GM19193 (cell line): Measurements from ENCODE around the gene PGA4.
"Not testable (repeated sequence)": the region's sequence is repeated elsewhere in the genome, so short reads cannot be mapped to it uniquely, and the experiment has no call there.

Experiments used
- POLR2A ChIP-seq: IDR thresholded peaks from 4 replicates; pipeline ENCODE4 v1.6.1; 2011; ENCODE audit not compliant: insufficient read depth, insufficient read length; ENCODE audit errors: extremely low read depth

PGA4 gene

DNA sequence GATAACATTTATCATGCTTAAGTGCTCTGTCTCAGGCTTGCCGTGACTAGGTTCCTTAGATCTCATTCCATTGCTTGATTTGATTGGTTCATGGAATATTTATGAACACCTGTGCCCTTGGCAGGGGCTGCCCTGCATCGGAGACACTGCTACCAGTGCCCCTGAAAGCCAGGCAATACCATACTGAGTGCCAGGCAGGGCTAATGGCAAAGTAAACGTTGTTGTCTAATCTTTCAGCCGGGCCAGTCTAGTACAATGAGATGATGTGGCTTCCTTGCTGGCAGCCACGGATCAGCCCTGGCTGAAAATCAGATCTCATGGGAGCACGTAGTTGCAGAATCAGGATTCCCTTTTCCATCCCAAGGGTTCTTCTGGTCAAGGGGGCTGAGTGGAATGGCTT is 23.8 kb upstream of the PGA4 start:
- no peak for TF ChIP-seq POLR2A

DNA sequence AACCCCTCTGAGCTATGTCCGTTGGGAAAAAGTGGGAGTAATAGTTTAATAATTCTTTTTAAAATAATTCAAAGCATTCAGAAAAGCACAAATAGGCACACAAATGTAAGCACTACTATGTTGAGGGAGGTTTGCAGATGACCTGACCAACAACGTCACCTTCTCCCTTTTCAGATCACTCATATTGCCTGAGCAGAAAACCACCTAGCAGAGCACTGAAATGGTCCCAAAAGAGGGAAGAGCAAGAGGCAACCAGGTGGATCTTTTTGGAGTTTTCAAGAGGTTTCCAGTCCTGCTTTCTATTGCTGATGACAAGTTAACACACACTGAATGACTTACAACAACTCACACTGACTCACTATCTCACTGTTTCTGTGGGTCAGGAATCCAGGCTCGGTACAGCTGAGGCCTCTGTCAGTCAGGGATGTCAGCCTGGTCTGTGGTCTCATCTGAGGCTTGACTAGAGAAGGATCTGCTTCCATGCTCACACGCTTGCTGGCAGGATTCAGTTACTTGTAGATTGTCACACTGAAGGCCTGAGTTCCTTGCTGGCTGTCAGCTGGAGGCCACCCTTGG is 23.1 kb upstream of the PGA4 start:
- TF ChIP-seq POLR2A: no peak

DNA sequence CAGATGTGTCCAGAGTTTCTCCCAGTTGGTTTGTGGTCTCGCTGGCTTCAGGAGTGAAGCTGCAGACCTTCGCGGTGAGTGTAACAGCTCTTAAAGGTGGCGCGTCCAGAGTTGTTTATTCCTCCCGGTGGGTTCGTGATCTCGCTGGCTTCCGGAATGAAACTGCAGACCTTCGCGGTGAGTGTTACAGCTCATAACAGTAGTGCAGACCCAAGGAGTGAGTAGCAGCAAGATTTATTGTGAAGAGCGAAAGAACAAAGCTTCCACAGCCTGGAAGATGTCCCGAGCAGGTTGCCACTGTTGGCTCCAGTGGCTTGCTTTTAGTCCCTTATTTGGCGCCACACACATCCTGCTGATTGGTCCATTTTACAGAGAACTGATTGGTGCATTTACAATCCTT is 20.7 kb upstream of the PGA4 start:
- TF ChIP-seq POLR2A: no peak

DNA sequence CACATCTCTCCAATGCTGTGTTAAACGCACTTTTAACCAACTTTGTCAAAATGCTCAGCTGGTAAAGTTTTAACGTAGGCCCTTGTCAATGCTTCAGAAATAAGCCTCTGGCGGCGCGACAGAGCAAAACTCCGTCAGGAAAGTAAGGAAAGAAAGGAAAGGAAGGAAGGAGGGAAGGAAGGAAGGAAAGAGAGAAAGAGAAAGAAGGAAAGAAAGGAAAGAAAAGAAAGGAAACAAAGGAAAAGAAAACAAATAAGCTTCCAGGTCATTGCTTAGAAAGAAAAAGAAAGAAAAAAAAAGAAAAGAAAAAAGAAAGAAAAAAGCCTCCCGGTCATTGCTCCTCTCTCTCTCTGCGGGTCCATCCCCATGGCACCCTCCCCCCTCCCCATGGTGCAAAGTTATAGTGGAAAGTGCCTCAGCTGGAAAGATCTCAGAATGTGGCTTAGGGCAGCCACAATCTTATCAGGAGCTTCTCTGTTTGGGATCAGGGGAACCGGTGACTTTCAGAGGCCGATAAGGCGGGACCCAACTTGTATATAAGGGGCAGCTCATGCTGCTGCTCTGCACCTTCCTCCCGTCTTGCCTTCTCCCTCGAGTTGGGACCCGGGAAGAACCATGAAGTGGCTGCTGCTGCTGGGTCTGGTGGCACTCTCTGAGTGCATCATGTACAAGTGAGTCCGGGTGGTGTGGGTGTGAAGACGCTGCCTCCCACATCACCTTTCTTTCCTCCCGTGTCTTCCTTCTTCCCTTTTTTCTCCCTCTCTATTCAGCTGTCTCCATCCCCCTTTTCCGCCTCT is 19.0 kb upstream of the PGA4 start, which contains the start of gene PGA3:
Gene PGA3, plus strand, starts transcription at position 566 of the 797 bp plus-strand sequence. Its CDS starts 50 bp downstream, at position 616.
- not testable (repeated sequence) for TF ChIP-seq POLR2A

DNA sequence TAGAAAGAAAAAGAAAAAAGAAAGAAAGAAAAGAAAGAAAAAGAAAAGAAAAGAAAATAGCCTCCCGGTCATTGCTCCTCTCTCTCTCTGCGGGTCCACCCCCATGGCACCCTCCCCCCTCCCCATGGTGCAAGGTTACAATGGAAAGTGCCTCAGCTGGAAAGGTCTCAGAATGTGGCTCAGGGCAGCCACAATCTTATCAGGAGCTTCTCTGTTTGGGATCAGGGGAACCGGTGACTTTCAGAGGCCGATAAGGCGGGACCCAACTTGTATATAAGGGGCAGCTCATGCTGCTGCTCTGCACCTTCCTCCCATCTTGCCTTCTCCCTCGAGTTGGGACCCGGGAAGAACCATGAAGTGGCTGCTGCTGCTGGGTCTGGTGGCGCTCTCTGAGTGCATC is 18.7 kb downstream of the PGA4 start, which contains the start of gene PGA5:
Gene PGA5, plus strand, starts transcription at position 301 of the 400 bp plus-strand sequence. Its CDS starts 52 bp downstream, at position 353.
- TF ChIP-seq POLR2A: not testable (repeated sequence)

GRCh38 chr11:61254403-61255025 is 32.4 kb downstream of the PGA4 start:
- no peak for TF ChIP-seq POLR2A

GRCh38 chr11:61256710-61257482 is 34.7 kb downstream of the PGA4 start:
- TF ChIP-seq POLR2A: no peak

DNA sequence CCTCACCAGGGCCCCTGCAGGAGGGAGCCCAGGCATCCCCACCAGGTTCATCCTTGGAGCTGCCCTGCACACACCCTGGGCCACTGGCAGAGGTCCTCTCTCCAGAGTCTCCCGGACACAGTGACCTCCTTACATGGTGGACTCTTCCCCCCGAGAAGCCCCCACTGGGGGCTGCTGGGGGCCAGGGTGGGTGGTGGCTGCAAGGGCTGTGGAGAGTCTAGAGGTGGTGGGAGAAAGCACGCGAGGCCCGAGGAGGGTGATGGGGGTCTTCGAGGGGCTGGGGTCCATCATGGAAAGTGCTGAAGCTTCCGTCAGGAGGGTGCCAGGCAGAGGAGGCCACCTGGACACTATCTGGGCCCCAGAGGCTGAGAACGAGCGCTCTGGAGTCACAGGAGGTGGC is 36.4 kb downstream of the PGA4 start:
- TF ChIP-seq POLR2A: no peak

DNA sequence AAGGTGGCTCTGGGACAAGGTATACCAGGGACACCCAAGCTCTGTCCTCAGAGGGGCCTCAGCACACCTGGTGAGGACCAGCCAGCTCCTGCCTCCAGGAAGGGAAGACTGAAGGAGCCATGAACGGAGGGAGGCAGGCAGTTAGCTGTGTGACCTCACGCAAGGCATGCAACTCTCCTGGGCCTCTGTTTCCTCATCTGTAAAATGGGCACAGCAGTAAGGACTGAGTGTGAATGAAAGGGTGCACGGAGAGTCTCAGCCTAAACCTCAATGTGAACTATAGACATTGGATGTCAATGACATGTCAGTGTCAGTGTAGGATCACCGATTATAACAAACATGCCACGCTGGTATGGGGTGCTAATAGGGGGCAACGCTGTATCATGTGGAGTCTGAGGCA is 37.2 kb downstream of the PGA4 start:
- TF ChIP-seq POLR2A: no peak

- TF ChIP-seq POLR2A: no peak
These were observed 42.2 kb downstream of the PGA4 start for GRCh38 chr11:61264371-61264770.

DNA sequence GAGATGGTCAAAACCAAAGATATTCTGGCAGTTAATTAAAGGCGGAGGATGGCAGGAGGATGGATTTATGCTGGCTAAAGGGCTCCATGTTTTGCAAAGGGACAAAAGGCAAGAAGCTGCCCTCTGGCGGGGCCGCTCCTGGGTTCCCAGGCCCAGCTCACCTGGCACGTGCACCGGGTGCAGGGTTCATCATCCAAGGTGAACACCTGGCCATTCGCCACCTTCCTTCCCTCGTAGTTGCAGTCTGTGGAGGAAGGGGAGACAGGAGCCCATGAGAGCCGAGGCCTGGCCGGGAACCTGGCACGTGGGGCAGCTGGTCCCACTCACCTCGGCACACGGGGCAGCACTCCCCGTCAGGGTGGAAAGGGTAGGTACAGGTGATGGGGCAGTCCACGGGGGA is 42.6 kb downstream of the PGA4 start:
- no peak for TF ChIP-seq POLR2A

- no peak for TF ChIP-seq POLR2A
These were observed 43.2 kb downstream of the PGA4 start for GRCh38 chr11:61265357-61265756.

DNA sequence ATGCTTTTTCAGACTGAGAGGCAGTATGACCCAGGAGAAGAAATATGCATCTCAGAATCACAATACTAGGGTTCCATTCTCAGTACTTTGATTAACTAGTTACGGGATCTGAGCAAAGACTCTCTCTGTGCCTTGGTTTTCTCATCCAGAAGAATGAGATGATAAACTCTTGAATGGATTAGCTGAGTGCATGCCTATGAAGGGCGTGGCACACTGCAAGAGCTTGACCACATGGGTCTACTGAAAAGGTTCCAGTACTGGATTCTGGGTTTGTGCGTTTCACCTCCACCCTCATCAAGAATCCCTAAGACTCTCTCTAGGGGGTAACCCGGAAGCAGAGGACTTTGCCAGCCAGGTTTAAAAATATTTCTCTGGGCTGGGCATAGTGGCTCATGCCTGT is 44.5 kb downstream of the PGA4 start:
- TF ChIP-seq POLR2A: no peak

DNA sequence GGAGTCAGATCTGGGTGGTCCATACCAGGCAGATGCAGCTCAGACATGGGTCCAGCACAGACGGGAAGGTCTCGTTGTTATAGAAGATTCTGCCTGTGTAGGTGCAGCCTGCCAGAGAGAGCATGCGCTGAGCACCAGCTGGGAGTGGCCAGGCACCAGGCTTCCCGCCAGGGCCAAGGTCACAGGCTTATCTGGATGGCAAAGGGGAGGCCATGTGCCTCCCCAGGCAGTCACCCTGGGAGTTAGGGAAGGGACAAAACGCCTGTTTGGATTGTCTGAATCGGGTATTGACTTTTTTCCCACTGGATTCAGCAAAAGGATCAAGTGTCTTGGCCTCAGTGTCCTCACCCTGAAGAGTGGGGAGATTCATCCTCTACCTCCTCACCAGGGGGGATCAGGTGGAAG is 45.3 kb downstream of the PGA4 start:
- no peak for TF ChIP-seq POLR2A
